Stimulated activated CD4-positive, alpha-beta T cell treated with anti-CD3 and anti-CD28 coated beads, Interleukin-4, amount 100 ng/mL, for 24 hours (primary cell): ENCODE data around the gene TOX2.

Source experiments
- DNase-seq: peaks from one replicate; pipeline ENCODE4 v3.0.0-alpha.2; 2020

Gene TOX2

DNA sequence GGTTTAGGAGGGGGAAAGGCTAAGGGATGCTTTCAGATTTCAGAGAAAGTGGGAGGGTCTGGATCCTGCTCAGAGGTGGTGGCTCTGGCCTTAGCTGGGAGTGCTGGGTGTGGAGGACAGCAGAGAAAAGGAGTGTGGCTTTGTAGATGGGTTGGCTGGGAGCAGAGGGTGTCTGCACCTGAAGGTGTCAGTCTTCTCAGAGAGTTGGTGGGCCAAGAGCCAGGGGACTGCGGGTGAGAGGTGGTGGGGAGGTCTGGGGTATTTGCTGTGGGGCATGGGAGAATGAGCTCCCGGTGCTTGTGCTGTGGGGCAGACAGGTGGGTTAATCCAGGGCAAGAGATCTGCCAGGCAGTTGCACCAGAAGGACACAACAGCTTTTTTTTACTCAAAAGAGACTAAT, 67.4 kb downstream of the TOX2 start:
- DNase-seq: no peak

DNA sequence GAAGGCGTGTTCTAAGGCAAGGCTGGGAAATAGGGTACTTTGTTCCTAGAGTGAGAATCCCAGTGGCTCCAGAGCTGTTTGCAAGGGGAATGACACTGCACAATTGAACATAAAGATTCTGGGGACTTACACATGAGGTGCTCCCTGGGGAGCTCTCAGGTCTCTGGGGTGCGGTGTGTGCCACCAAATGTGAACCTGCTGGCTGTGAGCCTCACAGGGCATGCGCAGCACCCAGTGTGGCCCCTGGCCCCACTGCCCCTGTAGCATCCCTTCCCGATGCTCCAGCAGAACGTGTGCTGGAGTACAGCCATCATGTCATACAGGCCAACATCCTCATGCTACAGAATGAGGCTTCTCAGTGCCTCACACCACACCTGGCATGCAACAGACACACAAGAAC, 68.2 kb downstream of the TOX2 start:
- DNase-seq: no peak

DNA sequence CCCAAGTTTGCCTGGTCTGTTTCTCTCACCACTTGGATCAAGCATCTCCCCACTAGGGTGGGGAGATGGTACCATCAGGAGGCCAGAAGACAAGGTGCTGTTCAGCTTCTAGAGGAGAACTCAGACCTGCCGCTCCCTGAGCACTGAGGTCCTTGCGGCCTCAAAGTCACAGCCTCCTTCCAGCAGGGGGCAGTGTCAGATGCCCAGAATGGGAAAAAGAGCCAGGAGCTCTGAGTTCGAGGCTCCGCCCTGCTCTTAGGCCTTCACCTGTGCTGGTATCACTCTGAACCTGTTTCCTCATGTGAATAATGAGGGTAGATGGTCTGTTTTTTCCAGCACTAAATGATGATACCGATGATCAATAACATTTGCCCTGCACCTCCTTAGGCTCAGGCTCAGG, 68.7 kb downstream of the TOX2 start:
- peak; percentile 44 for DNase-seq

DNA sequence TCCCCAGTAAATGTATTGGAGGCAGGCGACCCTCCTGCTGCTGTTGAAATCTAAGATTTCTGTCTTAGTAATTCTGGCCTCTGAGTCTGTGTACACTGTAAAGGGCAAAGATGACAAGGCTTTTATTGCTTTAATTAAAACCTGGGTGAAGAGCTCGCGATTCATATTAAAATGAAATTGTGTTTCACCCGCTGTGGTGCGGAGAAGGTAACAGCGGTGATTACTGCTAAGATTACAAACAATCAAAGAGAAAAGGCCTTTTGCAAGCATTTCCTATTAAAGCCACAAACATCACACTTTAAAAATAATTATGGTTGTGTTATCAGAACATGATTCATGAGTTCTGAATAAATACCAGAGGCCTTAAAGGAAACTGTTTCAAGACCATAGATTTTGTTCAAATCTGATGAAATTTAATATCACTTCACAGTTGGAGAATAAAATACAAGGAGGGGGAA, 69.3 kb downstream of the TOX2 start:
- DNase-seq: no peak

DNA sequence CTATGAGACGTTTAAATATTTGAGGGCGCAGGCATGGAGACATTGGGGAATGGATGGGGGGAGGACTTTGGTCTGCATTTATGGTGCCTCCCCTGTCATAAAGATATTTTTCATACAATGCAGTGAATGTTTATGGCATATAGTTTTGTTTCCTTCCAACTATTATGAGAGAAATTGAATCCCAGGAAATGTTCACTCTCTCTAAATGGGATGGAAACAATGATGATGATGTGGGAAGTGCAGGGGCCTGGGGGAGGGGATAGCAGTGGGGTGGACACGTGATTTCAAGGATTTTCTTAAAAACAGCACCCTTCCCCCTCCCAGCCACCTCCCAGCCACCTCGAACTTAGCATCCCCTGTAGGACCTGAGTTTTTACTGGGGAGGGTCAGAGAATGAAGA, 69.9 kb downstream of the TOX2 start:
- no peak for DNase-seq

DNA sequence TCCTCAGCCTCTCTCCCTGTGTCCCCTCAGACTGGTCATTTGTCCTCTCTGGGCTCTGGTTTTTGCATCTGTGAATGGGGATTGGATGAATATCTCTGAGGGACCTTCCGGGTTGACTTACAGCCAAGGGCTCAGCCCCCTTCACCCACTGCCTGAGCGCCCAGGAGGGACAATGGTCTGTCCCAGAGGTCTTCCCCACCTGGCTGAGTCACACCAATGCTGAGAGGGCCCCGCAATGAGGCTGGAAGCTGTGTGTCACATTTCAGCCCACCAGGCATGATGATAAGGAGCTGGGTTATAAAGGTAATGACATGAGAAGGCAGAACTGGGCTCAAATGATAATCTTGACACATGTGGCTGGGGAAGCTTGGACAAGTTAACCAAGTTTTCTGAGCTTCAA, 70.5 kb downstream of the TOX2 start:
- DNase-seq: no peak

DNA sequence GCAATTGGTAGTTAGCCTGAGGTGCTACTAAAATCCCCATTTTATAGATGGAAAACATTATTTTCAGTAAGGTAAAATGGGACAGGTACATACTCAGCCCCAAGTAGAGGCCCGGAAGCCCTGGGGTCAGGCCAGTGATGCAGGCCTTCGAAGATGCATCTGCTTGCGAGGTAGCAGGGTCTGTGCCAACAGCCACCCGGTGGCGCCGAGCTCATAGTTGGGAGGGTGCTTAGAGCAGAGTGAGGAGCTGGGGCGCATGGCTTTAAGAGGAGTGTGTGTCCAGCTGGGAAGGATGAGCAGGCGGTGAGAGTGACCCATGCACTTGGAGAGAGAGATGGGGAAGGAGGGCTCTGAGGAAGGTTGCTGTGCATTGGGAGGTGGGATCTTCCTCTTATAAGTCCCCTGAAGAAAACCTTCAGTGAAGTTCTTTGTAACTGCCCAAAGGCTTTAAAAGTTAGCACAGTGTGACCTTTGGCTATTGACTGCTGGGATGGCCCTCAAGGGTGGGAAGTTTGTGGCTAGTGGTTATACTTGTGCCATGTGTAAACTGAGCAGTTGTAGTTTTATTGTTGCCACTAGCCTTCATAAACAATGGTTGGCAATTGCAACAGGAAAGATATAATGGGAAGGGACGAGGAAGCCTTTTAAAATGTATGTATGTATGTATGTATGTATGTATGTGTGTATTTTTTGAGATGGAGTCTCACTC, 71.1 kb downstream of the TOX2 start:
- no peak for DNase-seq

DNA sequence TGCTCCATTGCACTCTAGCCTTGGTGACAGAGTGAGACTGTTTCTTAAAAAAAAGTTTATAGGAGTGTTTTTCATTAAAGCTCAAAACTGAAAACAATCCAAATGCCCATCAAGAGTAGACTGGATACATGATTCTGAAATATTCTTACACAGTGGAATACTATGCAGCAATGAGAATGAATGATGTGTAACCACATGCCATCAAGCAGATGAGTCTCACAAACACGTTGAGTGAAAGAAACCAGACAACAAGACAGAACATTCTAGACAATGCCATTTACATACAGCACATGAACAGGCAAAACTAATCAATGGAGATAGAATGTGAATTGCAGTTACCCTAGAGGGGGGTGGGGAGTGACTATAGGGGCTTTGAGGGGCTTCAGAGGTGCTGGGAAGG, 72.4 kb downstream of the TOX2 start:
- DNase-seq: no peak

DNA sequence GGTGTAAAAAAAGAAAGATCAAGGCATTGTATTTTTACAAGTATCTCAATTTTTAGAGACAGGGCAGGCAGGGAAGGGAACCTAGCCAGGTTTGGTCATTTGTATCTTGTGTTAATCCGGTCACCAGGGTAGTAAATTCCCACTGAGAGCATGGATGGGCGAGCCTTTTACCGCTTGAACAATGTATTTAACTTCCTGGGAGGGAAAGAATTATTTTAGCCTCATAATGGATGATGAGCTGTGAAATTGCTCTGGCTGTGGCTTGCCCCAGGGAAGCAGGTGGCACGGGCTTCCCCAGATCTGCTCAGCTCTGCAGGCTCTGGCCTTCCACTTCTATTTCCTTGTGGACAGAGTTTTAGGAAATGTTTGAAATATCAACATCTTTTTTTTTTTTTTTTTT, 72.9 kb downstream of the TOX2 start:
- DNase-seq: no peak

DNA sequence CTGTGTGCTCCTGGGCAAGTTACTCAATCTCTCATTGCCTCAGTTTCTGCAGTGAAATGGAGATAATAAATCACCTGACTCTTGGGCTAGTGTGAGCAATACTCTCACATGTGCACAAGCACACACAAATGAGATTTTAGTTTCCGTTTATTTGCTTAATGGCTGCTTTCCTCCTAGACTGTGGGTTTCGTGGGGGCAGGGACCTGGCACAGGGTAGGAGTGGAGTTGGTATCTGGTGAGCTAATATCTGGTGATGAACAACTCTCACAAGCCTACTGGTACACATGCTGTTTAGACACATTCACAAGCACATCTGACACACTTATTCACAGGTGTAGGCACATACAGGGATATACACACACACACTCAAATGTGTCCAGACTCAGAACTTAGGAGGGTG, 73.8 kb downstream of the TOX2 start:
- no peak for DNase-seq

DNA sequence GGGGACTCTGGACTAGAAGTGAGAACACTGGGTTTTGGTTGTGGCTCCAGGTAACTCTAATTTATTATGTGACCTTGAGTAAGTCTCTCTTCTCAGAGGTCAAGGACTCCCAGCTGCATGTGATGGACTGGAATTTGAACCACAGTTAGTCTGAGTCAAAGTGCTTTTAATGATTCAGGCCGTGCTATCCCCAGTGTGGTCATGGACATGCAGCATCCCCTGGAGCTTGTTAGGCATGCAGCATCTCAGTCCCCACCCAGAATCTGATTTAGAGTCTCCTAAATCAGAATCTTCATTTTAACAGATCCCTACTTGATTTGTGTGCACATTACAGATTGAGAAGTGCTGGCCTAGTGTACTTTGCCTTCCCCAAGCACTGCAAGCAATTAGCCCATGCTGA, 74.2 kb downstream of the TOX2 start:
- no peak for DNase-seq

DNA sequence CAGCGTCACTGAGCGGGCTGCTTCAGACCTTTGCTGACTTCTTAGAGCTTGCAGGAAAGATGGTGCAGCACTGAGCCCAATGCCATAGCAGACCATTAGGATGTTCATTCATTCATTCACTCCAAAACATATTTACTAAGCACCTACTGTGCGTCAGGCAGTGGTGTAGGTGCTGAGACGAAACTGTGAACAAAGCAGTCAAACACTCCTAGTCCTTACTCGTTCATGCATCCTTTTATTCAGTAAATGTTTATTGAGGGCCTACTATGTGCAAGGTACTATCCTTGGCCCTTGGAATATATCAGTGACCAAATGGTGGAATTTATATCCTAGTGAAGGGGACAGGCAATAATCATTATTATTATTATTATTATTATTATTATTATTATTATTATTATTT, 76.6 kb downstream of the TOX2 start:
- no peak for DNase-seq

DNA sequence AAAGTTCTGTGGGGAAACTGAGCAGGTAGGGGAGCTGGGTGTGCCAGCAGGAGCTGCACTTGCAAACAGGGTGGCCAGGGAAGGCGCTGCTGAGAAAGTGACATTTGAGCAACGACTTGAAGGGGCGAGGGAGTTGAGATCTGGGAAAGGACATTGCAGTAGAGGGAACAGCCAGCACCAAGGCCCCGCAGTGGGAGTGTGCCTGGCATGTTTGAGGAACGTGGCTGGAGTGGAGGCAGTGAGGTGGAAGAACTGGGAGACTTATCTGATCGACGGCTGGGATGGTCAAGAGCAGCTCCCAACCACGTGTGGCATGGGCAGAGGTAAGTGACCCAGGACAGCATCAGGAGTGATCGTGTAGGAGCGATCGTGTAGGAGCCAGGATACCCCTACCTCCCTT, 77.3 kb downstream of the TOX2 start:
- no peak for DNase-seq

DNA sequence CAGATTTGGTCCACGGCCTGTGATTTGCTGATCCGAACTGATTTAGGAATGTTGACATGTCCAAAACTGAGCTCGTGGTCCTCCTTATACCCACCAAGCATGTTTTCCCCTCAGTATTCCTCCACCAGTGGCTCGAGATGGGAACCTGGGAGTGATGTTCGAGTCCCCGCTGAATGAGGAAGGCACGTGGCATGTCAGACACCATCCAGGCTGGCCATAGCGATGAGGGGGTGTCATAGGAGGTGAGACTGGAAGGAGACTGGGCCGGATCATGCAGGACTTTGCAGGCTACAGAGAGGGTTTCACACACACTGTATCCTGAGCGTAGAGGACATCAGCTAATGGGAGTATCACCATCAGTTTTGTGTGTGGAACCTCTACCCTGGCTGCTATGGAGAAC, 78.2 kb downstream of the TOX2 start:
- no peak for DNase-seq

DNA sequence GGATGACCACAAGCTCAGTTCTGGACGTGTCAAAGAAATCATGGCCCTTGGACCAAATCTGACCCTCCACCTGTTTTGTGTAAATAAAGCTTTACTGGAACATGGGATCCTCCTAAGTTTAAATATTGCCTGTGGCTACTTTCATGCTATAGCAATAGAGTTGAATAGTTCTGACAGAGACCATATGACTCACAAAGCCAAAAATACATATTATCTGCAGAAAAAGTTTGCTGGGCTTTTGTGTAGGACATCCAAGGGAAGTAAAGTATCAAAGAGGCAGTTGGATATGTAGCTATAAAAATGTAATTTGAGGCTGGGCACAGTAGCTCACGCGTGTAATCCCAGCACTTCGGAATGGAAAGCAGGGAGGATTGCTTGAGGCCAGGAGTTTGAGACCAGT, 78.9 kb downstream of the TOX2 start:
- DNase-seq: no peak

DNA sequence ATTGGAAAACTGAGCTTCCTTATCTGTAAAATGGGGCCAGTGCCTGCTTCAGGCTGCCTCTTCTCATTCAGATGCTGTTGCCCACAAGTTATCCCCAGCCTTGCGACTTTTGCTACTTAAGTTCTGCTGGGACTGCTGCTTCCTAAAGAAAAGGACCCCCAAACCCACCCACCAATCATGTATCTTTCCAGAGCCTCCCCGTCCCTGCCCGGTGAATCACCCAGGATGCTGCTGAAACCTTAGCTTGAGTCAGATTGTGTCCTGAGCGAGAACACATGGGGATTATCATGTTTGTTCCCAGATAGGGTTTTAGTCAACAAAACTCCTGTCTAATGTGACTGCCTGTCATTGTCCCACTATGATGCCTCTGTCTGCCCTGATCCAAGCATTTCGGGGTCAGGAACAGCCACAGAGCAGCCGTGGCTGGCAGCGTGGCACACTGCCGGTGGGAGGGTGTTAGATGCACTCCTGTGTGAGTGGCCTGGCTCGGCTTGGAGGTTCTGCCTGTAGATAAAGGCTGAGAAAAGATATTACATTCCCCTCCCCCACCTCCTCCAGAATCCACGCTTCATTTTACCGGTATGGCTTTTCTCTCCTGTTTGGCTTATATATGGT, 79.9 kb downstream of the TOX2 start:
- no peak for DNase-seq

DNA sequence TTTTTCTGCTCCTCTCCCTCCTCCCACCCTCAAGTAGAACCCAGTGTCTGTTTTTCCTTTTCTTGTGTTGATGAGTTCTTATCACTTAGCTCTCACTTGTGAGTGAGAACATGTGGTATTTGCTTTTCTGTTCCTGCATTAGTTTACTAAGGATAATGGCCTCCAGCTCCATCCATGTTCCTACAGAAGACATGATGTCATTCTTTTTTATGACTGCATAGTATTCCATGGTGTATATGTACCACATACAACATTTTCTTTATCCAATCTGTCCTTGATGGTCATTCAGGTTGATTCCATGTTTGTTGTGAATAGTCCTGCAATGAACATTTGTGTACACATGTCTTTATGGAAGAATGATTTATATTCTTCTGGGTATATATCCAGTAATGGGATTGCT, 81.0 kb downstream of the TOX2 start:
- no peak for DNase-seq

DNA sequence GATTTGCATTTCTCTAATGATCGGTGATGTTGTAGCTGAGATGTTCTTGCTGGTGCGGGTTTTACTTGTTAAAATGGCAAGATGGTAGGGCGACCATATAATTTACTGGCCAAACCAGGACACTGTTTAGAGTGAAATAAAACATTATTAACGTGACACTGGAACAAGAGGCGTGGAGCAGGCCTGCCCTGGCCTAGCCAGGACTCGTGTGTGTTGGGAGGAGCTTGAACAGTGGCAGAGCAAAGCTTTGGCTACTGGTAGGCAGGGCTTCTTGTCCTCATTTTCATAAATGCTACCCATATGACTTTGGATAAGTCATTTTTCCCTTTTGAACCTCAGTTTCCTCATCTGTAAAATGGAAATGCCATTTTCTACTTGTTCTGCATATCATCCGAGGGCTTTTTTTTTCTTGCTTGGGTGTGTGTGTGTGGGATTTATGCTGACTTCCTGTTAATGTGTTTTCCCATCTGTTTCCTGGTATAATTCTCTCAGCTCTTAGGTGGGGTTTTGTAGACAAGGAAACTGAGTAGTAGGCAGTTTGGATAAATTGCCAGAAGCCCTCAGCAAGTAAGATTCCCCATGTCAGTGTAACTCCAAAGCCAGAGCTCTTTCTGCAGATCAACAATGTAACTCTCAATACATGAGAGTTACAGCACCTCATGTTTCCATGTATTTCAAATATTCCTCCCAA, 81.7 kb downstream of the TOX2 start:
- DNase-seq: no peak

DNA sequence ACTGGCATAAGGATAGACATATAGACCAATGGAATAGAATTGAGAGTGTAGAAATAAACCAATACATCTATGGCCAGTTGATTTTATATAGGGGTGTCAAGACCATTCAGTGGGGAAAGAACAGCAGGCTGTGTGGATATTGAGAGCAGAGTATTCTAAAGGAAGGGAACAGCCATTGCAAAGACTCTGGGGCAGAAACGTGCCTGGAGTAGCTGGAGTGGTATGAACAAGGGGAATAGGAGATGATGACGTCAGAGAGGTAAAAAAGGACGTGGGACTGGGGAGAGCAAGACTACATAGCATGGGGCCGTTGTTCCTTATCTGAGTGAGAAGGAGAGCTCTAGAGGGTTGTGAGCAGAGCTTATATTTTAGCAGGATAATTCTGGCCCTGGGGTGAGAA, 85.2 kb downstream of the TOX2 start:
- DNase-seq: no peak

DNA sequence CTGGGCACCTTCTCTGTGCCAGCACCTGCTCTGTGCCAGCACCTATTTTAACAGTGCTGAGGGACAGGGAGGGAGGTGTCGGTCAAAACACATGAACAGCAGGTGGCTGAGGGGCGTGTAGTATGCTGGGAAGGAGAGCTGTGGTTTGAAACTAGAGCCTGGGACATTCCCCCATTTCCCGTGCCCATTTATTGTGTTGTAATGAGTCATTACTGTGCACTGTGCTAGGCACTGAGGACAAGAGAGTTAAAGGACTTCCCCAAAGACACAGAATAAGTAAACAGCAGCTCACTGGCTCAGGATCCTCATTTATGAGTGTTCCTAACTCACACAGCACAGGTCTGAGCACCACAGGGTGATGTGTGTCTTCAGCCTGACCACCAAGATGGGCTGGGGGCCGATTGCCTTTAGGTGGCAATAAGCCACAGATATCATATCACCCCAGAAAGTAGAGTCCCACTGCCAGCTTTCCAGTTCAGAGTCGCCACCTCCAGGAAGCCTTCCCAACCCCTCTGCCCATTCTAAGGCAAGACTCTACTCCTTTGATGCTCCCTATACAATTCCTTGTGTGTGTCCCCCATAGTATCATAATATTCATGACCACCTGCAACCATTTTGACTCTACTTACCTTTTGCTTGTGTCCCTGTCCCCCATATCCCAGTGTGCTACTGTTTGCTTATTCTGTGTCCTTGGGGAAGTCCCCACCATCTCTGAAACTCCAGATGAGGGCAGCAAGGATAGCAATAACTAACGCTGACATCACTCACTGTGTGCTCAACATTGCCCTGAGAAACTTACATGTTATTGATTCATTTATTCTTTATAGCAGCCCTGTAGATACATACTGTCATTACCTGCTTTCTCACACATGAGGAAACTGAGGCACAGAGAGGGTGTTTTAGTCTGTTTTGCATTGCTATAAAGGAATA, 87.3 kb downstream of the TOX2 start:
- no peak for DNase-seq

DNA sequence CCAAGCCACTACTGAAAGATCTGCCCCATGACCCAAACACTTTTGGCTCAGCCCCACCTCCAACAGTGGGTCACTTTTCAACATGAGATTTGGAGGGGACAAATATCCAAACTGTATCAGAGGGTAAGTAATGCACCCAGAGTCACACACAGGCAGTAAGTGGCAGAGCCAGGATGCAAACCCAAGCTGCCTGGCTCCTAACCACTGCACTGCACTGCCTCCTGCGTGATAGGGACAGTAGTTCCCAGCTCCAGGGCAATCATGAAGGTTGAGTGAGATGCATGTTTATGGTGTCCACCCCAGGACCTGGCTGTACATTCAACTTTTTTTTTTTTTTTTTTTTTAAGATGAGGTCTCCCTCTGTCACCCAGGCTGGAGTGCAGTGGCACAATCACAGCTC, 88.2 kb downstream of the TOX2 start:
- no peak for DNase-seq

DNA sequence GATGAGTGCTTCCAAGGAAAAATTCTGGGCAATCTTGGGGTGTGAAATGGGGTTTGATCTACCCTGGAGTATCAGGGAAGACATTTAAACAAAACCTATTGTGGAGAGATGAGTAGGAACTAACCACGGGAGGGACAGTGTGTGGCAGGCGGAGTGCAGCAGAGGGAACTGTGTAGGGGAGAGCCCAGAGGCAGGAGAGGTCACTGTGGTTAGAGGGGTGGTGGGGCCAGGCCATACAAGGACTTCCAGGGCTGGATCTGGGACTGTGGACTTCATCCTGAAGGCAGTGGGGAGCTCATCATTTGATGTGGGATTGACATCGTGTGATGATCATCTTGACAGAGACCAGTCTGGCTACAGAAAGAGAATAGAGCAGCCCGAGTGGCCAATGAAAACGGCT, 89.0 kb downstream of the TOX2 start:
- no peak for DNase-seq

DNA sequence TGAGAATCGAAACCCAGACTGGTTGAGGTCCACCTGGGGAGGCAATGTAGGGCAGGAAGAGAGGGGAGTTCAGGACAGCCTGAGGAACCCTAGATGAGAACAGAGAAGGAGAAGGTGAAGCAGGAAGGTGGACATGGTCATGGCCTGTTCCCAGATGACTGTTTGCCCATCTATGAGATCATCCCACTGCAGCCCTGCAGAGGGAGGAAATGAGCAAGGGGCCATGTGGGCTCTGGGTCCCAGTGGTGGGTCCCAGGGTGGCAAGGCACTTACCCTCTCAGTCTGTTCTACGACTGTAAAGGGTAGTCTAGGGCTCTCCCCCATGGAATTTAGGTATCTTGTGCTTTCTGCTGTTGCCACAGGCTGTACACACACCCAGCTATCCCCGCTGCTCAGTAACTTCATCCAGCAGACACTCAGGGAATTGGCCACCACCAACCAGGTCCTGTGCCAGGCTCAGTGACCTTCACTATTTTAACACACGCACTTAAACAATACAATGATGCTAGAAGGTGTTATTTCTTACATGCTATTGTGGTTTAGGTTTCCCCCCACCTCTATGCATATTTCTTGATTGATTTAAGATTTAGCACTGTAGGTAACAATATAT, 89.8 kb downstream of the TOX2 start:
- no peak for DNase-seq
